Kidney (tissue), 14 donors: Measurements from ENCODE around the gene PLD6. TPM values are rescaled to one million over a fixed set of nuclear protein-coding genes. Genes with fewer than 3 reads are reported as not detected.

Source experiments
- DNase-seq, 5 donors: peaks; one replicate each; pipeline ENCODE4 v3.0.0-alpha.2; 2013 to 2020
- FAIRE-seq: peaks from 2 replicates; lab custom pipeline; 2012; peaks lifted over from hg19 to GRCh38; lab: Jason Lieb, UNC
- H3K27ac ChIP-seq, 2 donors: one replicate each; pipeline ENCODE4 v1.7.0; 2013; ENCODE audit warnings: low read depth in 2 of 2, low read length in 2 of 2, inconsistent platforms in 1 of 2
- H3K27me3 ChIP-seq: one replicate; pipeline ENCODE4 v1.7.1; 2013; ENCODE audit warnings: low read length, inconsistent platforms; ENCODE audit not compliant: control insufficient read depth, insufficient read depth
- H3K36me3 ChIP-seq, 3 donors: one replicate each; pipeline versions ENCODE4 v1.7.0 to v1.7.1; 2013; ENCODE audit warnings: low read length in 3 of 3, control low read depth in 1 of 3, inconsistent platforms in 1 of 3; ENCODE audit not compliant: insufficient read depth in 3 of 3, control insufficient read depth in 2 of 3
- H3K4me1 ChIP-seq, 3 donors: one replicate each; pipeline versions ENCODE4 v1.7.0 to v1.7.1; 2013; ENCODE audit warnings: low read length in 3 of 3, inconsistent platforms in 1 of 3, low read depth in 1 of 3; ENCODE audit not compliant: control insufficient read depth in 2 of 3, insufficient read depth in 2 of 3
- H3K4me3 ChIP-seq, 3 donors: one replicate each; pipeline versions ENCODE4 v1.7.0 to v1.8.1; 2013; ENCODE audit warnings: low read length in 3 of 3, control low read depth in 1 of 3, inconsistent platforms in 1 of 3
- H3K9ac ChIP-seq, 3 donors: one replicate each; pipeline versions ENCODE4 v1.7.0 to v1.7.1; 2013; ENCODE audit warnings: low read length in 3 of 3, control low read depth in 1 of 3, inconsistent platforms in 1 of 3
- H3K9me3 ChIP-seq, 3 donors: one replicate each; pipeline versions ENCODE4 v1.7.0 to v1.7.1; 2013; ENCODE audit warnings: low read length in 3 of 3, control low read depth in 1 of 3, inconsistent platforms in 1 of 3; ENCODE audit not compliant: control insufficient read depth in 2 of 3, insufficient read depth in 1 of 3
- intact Hi-C: fragments of 100-400 bp; cut with DNase I; formaldehyde crosslinking; loops from one replicate; pipeline ENCODE4 v1.11.1; 2022
- polyA plus RNA-seq: library from polyadenylated mRNA; stranded (reverse); fragments of 350-450 nt; fragmentation: Illumina TruSeq; extraction: RNeasy Lipid Tissue Mini Kit (QIAGEN cat#74804); gene quantifications from one replicate; pipeline ENCODE4 v1.2.3, GENCODE V29; 2014; ENCODE audit warnings: low read depth, low replicate concordance; ENCODE audit not compliant: insufficient read depth
- total RNA-seq: library from RNA; stranded (reverse); fragmentation: NEBNext Ultra II Directional; extraction: Animal tissue kit (Norgen Biotek cat#: 25700); gene quantifications from one replicate; pipeline ENCODE4 v1.2.1, GENCODE V29; 2021
- TF ChIP-seq, protein P1 (sequence below): IDR thresholded peaks from 3 replicates; pipeline ENCODE4 v1.5.1; 2012; ENCODE audit warnings: mild to moderate bottlenecking, moderate library complexity, borderline replicate concordance; ENCODE audit not compliant: insufficient read depth; ENCODE audit errors: extremely low read depth
- donor health status: control.
- donor health status: control.
- donor health status: control.
- donor health status: control.
- donor health status: control.
- donor health status: DM: yes; HTN: yes; CAD: no.
- donor health status: Normal renal cell carcinoma (clear cell type).

Gene PLD6
- total and polyA plus RNA-seq, 2 donors from 2014 or later = 2.9 to 3.7 TPM

DNA sequence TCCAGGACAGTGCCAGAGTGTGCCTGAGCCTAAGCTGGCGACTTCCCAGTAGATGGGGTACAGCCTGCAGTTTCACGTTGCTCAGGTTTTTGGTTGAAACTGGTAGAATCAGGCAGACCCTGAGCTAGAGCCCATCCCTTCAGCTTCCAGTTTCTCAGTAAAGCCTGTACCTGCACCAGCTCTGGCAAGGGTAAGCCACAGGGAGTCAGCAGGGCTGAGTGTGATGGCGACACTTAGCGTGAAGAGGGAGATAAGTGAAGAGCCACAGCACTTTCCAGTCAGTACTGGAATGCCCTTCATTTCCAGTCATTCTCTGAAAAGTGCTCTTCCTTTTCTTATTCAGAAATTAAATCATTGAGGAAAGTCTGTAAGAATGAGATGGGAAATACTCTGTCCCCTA lies 22.4 kb downstream of the PLD6 start:
- no peak for FAIRE-seq
- Histone ChIP-seq H3K36me3 (peaks cover 3 to 46% (median 29%) of the 10 kb centered on the region in 3 donors), H3K9me3 (no peaks in the 10 kb centered on the region), H3K9ac (no peak overlapping the region), H3K27me3 (no peaks in the 10 kb centered on the region), H3K4me3 (no peak overlapping the region), H3K27ac (no peak overlapping the region), H3K4me1 (peaks cover 0 to 2% (median 0%) of the 10 kb centered on the region in 3 donors)
- intact Hi-C loops = no loop called here
- TF ChIP-seq, protein P1, sequence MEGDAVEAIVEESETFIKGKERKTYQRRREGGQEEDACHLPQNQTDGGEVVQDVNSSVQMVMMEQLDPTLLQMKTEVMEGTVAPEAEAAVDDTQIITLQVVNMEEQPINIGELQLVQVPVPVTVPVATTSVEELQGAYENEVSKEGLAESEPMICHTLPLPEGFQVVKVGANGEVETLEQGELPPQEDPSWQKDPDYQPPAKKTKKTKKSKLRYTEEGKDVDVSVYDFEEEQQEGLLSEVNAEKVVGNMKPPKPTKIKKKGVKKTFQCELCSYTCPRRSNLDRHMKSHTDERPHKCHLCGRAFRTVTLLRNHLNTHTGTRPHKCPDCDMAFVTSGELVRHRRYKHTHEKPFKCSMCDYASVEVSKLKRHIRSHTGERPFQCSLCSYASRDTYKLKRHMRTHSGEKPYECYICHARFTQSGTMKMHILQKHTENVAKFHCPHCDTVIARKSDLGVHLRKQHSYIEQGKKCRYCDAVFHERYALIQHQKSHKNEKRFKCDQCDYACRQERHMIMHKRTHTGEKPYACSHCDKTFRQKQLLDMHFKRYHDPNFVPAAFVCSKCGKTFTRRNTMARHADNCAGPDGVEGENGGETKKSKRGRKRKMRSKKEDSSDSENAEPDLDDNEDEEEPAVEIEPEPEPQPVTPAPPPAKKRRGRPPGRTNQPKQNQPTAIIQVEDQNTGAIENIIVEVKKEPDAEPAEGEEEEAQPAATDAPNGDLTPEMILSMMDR = no peak
- DNase-seq = no peak

DNA sequence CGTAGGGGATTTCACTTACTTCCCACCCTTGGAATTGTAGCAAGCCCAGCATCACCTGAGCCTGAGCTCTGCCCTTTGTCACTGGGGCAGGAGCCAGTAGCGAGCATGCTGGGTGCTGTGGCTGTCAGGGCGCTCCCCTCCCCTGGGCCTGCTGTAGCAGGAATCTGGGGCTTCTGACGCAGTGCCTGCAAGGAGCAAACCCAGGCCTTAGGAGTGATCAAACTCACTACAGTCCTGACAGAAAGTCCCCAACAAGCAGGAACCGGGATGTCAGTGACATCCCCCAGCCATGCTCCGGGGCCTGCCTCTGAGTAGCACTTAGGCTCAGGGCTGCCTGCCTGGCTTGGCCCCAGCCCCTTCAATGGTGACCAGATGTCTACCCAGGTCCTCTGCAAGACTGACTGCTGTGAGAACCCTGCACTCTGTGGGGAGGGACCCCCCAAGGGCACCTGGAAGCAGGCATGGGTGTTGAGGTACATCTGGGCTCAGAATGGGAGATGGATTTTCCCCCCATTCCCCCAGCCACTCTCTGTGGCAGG lies 23.5 kb downstream of the PLD6 start:
- FAIRE-seq (no peak), DNase-seq (no peak)
- peaks cover 0 to 2% (median 0%) of the 10 kb centered on the region in 3 donors for H3K4me1 ChIP-seq
- no peak overlapping the region for H3K4me3 ChIP-seq
- intact Hi-C loops = no loop called here
- peaks cover 3 to 41% (median 39%) of the 10 kb centered on the region in 3 donors for H3K36me3 ChIP-seq
- no peaks in the 10 kb centered on the region for H3K27me3 ChIP-seq
- H3K9me3 ChIP-seq = no peaks in the 10 kb centered on the region
- H3K27ac ChIP-seq = no peak overlapping the region
- no peak overlapping the region for H3K9ac ChIP-seq
- TF ChIP-seq, protein P1 = no peak

GRCh38 chr17:17181666-17182597 lies 24.2 kb downstream of the PLD6 start:
- no peak for FAIRE-seq
- no peak overlapping the region for H3K4me3 ChIP-seq
- TF ChIP-seq, protein P1 = no peak
- peaks cover 0 to 2% (median 0%) of the 10 kb centered on the region in 3 donors for H3K4me1 ChIP-seq
- H3K9me3 ChIP-seq = no peaks in the 10 kb centered on the region
- peaks cover 3 to 48% (median 46%) of the 10 kb centered on the region in 3 donors for H3K36me3 ChIP-seq
- no peak overlapping the region for H3K27ac ChIP-seq
- intact Hi-C loops = no loop called here
- H3K27me3 ChIP-seq = no peaks in the 10 kb centered on the region
- no peak overlapping the region for H3K9ac ChIP-seq
- DNase-seq = peak in 1 of 5 donors; percentile 46
